ENCODE data around the gene MICAL3.

DNA sequence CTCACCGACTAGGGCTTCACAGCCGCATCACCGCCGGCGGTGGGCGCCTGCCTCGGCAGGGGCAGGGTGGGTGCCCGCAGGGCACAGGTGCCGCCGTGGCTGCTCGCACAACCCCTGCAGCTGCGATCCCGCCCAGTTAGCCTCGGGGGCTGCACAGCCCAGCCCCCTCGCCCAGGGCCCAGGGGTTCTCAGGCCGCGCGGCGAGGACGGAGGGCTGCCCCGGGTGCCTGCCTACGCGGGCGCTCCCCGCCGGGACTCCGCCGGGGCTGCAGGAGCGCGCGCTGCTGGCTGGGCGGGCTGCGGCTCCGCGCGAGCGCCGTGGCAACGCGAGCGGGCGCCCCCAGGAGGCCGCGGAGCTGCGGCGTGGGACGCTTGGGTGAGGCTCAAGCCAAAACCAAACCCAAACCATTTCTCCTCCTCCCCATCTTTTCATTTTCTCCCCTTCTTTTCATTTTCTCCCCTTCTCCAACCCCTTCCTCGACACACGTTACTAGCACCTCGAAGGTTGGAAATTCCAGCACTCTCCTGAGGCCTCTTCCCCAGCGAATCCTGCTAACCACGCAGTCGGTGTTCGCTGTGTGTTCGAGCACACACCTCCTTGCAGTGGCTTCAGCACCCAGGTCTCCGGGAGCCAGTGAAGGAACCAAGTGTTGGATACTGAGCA is at the start of gene MICAL3:
- TF ChIP-seq POLR2A (IDR thresholded peaks at IDR 0.05) = no peak
- TF ChIP-seq, protein P1, sequence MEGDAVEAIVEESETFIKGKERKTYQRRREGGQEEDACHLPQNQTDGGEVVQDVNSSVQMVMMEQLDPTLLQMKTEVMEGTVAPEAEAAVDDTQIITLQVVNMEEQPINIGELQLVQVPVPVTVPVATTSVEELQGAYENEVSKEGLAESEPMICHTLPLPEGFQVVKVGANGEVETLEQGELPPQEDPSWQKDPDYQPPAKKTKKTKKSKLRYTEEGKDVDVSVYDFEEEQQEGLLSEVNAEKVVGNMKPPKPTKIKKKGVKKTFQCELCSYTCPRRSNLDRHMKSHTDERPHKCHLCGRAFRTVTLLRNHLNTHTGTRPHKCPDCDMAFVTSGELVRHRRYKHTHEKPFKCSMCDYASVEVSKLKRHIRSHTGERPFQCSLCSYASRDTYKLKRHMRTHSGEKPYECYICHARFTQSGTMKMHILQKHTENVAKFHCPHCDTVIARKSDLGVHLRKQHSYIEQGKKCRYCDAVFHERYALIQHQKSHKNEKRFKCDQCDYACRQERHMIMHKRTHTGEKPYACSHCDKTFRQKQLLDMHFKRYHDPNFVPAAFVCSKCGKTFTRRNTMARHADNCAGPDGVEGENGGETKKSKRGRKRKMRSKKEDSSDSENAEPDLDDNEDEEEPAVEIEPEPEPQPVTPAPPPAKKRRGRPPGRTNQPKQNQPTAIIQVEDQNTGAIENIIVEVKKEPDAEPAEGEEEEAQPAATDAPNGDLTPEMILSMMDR (IDR thresholded peaks at IDR 0.05) = no peak
